ENCODE measurements around the gene RAB40C. TPM values are rescaled to one million over a fixed set of nuclear protein-coding genes. Genes with fewer than 3 reads are reported as not detected.

The RAB40C gene, protein sequence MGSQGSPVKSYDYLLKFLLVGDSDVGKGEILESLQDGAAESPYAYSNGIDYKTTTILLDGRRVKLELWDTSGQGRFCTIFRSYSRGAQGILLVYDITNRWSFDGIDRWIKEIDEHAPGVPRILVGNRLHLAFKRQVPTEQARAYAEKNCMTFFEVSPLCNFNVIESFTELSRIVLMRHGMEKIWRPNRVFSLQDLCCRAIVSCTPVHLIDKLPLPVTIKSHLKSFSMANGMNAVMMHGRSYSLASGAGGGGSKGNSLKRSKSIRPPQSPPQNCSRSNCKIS
- total RNA-seq = 8.4 and 11.1 TPM in 2 replicates

GRCh38 chr16:589658-590187, at the start of gene RAB40C:
RAB40C (plus strand) TSS chr16:590066; CDS start chr16:590292, 226 bp downstream.

GRCh38 chr16:560204-560700, 29.6 kb upstream of the RAB40C start, which contains the start of gene PRR35:
PRR35 (plus strand) TSS chr16:560394; CDS start chr16:563295, 2,901 bp downstream.

GRCh38 chr16:566475-567372, 23.1 kb upstream of the RAB40C start, which contains the start of gene NHLRC4:
NHLRC4 (plus strand) TSS chr16:567005; CDS start chr16:568048, 1,043 bp downstream.

GRCh38 chr16:569445-570254, 20.2 kb upstream of the RAB40C start, which contains the start of gene PIGQ:
PIGQ (plus strand) TSS chr16:569968; CDS start chr16:574075, 4,107 bp downstream.

GRCh38 chr16:630815-631405, 41.0 kb downstream of the RAB40C start, which contains the start of gene WFIKKN1:
WFIKKN1 (plus strand) TSS chr16:630985; CDS start chr16:631254, 269 bp downstream.

GRCh38 chr16:636206-637080, 46.6 kb downstream of the RAB40C start, which contains the start of gene METTL26:
METTL26 (minus strand) TSS chr16:636305; CDS start chr16:636290, 15 bp downstream.

GRCh38 chr16:641326-642188, 51.7 kb downstream of the RAB40C start, which contains the start of gene MCRIP2:
MCRIP2 (plus strand) TSS chr16:641828; CDS start chr16:641992, 164 bp downstream.

GRCh38 chr16:648781-649589, 59.1 kb downstream of the RAB40C start, which contains the start of gene WDR90:
WDR90 (plus strand) TSS chr16:649365; CDS start chr16:649417, 52 bp downstream.

DNA sequence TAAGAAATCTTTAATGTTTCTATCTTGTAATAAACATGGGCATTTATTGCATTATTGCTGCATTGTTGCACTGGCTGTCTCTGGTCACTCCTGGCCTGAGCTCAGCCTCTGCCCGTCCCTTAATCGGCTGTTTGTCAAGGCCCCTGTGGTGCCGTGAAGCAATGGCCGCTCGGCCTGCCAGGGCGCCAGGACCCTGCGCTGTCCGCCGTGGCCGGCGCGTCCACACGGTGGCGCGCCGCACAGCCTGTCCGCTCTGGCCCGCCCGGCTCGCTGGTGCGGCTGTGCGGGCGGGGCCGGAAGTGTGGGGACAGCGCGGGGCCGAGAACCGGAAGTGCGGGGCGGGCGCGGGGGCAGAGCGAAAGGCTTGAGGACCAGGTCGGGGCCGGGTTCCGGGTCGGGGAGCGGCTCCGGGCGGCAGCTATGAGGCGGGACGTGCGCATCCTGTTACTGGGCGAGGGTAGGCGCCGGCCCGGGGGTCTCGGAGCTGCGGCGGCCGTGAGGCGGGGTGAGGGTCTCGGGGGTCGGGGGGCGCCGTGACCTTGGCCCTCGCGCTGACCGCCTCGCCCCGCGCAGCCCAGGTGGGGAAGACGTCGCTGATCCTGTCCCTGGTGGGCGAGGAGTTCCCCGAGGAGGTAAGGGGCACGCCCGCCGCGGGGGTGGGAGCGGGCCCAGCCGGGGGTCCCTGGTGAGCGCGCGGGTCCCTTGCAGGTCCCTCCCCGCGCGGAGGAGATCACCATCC, 78.1 kb downstream of the RAB40C start, which contains the start of gene RHOT2:
Gene RHOT2 (plus strand): TSS at position 353 of the 739 bp plus-strand sequence. CDS start 68 bp downstream, at position 421.

GRCh38 chr16:674968-675883, 85.4 kb downstream of the RAB40C start, which contains the start of gene RHBDL1:
RHBDL1 (plus strand) TSS chr16:675671; CDS start chr16:675791, 120 bp downstream.

Other genes with a start within 250 kb of the RAB40C start
- 18.8 and 22.9 TPM in 2 replicates for gene AXIN1, start 237.3 kb upstream of the RAB40C start, total RNA-seq
- 111 and 136 TPM in 2 replicates for gene MRPL28, start 219.5 kb upstream of the RAB40C start, total RNA-seq
- gene PGAP6, start 208.1 kb upstream of the RAB40C start, total RNA-seq = 78.0 and 93.9 TPM in 2 replicates
- gene NME4, start 192.9 kb upstream of the RAB40C start, total RNA-seq = 76.4 and 117 TPM in 2 replicates
- gene DECR2, start 188.2 kb upstream of the RAB40C start, total RNA-seq = 9.0 and 17.5 TPM in 2 replicates
- gene RAB11FIP3, start 164.4 kb upstream of the RAB40C start, total RNA-seq = 23.4 and 24.8 TPM in 2 replicates
- gene CAPN15, start 62.4 kb upstream of the RAB40C start, total RNA-seq = 30.2 and 41.9 TPM in 2 replicates
- under 0.01 TPM in 1 of 2 replicates, not detected in the other for gene PRR35, start 29.7 kb upstream of the RAB40C start, total RNA-seq
- gene NHLRC4, start 23.1 kb upstream of the RAB40C start, total RNA-seq = 1.6 and 2.0 TPM in 2 replicates
- 23.1 and 24.2 TPM in 2 replicates for gene PIGQ, start 20.1 kb upstream of the RAB40C start, total RNA-seq
- 0.15 TPM in 1 of 2 replicates, not detected in the other for gene WFIKKN1, start 40.9 kb downstream of the RAB40C start, total RNA-seq
- gene METTL26, start 46.2 kb downstream of the RAB40C start, total RNA-seq = 68.7 and 115 TPM in 2 replicates
- gene MCRIP2, start 51.8 kb downstream of the RAB40C start, total RNA-seq = 22.6 and 23.7 TPM in 2 replicates
- gene WDR90, start 59.3 kb downstream of the RAB40C start, total RNA-seq = 8.8 and 9.4 TPM in 2 replicates
- gene RHOT2, start 78.1 kb downstream of the RAB40C start, total RNA-seq = 32.1 and 35.7 TPM in 2 replicates
- gene RHBDL1, start 85.6 kb downstream of the RAB40C start, total RNA-seq = 0.30 and 0.65 TPM in 2 replicates
- gene STUB1, start 90.3 kb downstream of the RAB40C start, total RNA-seq = 139 and 144 TPM in 2 replicates
- gene JMJD8, start 94.3 kb downstream of the RAB40C start, total RNA-seq = 22.0 and 29.6 TPM in 2 replicates
- gene WDR24, start 100.3 kb downstream of the RAB40C start, total RNA-seq = 2.6 TPM in 2 replicates
- gene FBXL16, start 115.7 kb downstream of the RAB40C start, total RNA-seq = 0.32 TPM in 1 of 2 replicates, not detected in the other
- 15.5 and 41.9 TPM in 2 replicates for gene METRN, start 125.1 kb downstream of the RAB40C start, total RNA-seq
- gene ANTKMT, start 131.1 kb downstream of the RAB40C start, total RNA-seq = 38.3 and 43.9 TPM in 2 replicates
- gene CCDC78, start 136.4 kb downstream of the RAB40C start, total RNA-seq = 0.15 and 1.3 TPM in 2 replicates
- 3.6 and 12.0 TPM in 2 replicates for gene HAGHL, start 137.0 kb downstream of the RAB40C start, total RNA-seq
- gene CIAO3, start 150.9 kb downstream of the RAB40C start, total RNA-seq = 27.3 and 33.6 TPM in 2 replicates
- not detected in 2 replicates for gene MSLN, start 170.7 kb downstream of the RAB40C start, total RNA-seq
- 35.4 and 37.1 TPM in 2 replicates for gene RPUSD1, start 198.3 kb downstream of the RAB40C start, total RNA-seq
- 13.6 and 22.2 TPM in 2 replicates for gene CHTF18, start 198.6 kb downstream of the RAB40C start, total RNA-seq
- not detected in 2 replicates for gene GNG13, start 210.7 kb downstream of the RAB40C start, total RNA-seq

All from epithelial cell of umbilical artery (primary cell).